Caco-2 (cell line): ENCODE results near the gene AKR1C4. TPM values are rescaled to one million over a fixed set of nuclear protein-coding genes. Genes with fewer than 3 reads are reported as not detected.
"Not testable (repeated sequence)": the region's sequence is repeated elsewhere in the genome, so short reads cannot be mapped to it uniquely, and the experiment has no call there.

Experiments used
- BruUV-seq: library from RNA; stranded (reverse); fragments of 400-500 nt; replicated peaks from 2 replicates; lab custom pipeline; 2021; lab: Mats Ljungman, UMichigan
- CTCF ChIA-PET: fragments of 300-600 bp; sonication (Branson Sonifier 250); formaldehyde crosslinking; loops from one replicate; lab custom pipeline; 2022; ENCODE audit warnings: antibody characterized with exemption; lab: Charles Lee
- POLR2A ChIA-PET: fragments of 300-600 bp; sonication (Branson Sonifier 250); formaldehyde crosslinking; loops from one replicate; lab custom pipeline; 2022; ENCODE audit warnings: antibody characterized with exemption; lab: Charles Lee
- DNase-seq, 2 experiments: peaks; one replicate each; pipeline versions ENCODE4 v3.0.0 to v3.0.0-alpha.2; 2020 to 2022
- H3K27me3 ChIP-seq: replicated peaks from 2 replicates; pipeline ENCODE4 v1.6.0; 2011; ENCODE audit warnings: low read length; ENCODE audit not compliant: control insufficient read depth, insufficient read depth
- H3K36me3 ChIP-seq: 2 replicates; pipeline ENCODE4 v1.5.1; 2011; ENCODE audit warnings: low read length; ENCODE audit not compliant: control insufficient read depth, insufficient read depth
- H3K4me1 ChIP-seq: fragments of 250-450 bp; sonication (Bioruptor Pico); 2 replicates; pipeline ENCODE4 v1.5.1; 2020; ENCODE audit warnings: mild to moderate bottlenecking
- H3K4me3 ChIP-seq: 2 replicates; pipeline ENCODE4 v1.5.1; 2011; ENCODE audit warnings: low read depth, mild to moderate bottlenecking, control low read depth, low read length
- H3K9me3 ChIP-seq: fragments of 250-450 bp; sonication (Bioruptor Pico); 2 replicates; pipeline ENCODE4 v1.5.1; 2020; ENCODE audit warnings: mild to moderate bottlenecking, moderate library complexity
- H3K27ac Mint-ChIP-seq: one replicate; pipeline ENCODE4 v1.8.0; 2022; ENCODE audit warnings: mixed read lengths; ENCODE audit not compliant: unreplicated experiment
- H3K27me3 Mint-ChIP-seq: one replicate; pipeline ENCODE4 v1.8.0; 2022; ENCODE audit warnings: mixed read lengths; ENCODE audit not compliant: insufficient read depth, unreplicated experiment
- H3K36me3 Mint-ChIP-seq: one replicate; pipeline ENCODE4 v1.8.0; 2022; ENCODE audit warnings: mild to moderate bottlenecking, mixed read lengths; ENCODE audit not compliant: insufficient read depth, unreplicated experiment
- H3K4me1 Mint-ChIP-seq: one replicate; pipeline ENCODE4 v1.8.0; 2022; ENCODE audit warnings: low read depth, mixed read lengths; ENCODE audit not compliant: unreplicated experiment
- H3K4me3 Mint-ChIP-seq: one replicate; pipeline ENCODE4 v1.8.0; 2022; ENCODE audit warnings: mild to moderate bottlenecking, moderate library complexity, mixed read lengths; ENCODE audit not compliant: unreplicated experiment
- H3K9me3 Mint-ChIP-seq: one replicate; pipeline ENCODE4 v1.8.0; 2022; ENCODE audit warnings: mixed read lengths; ENCODE audit not compliant: unreplicated experiment
- intact Hi-C: fragments of 100-400 bp; cut with micrococcal nuclease; formaldehyde crosslinking; loops from one replicate; pipeline ENCODE4 v1.10.0; 2022; ENCODE audit not compliant: unreplicated experiment
- total RNA-seq: library from RNA; stranded (reverse); gene quantifications from 2 replicates; pipeline ENCODE4 v1.2.3, GENCODE V29; 2022
- TF ChIP-seq, protein P1 (sequence below), 2 experiments: fragments of 200-600 bp in 1 of 2; IDR thresholded peaks; 1 replicate in 1 of 2; 2 replicates in 1 of 2; pipeline versions ENCODE4 v1.5.1 to v1.8.0; 2011 to 2022; ENCODE audit warnings: antibody characterized with exemption in 1 of 2, control low read depth in 1 of 2, inconsistent platforms in 1 of 2, low read depth in 1 of 2, low read length in 1 of 2, mild to moderate bottlenecking in 1 of 2, moderate library complexity in 1 of 2; ENCODE audit not compliant: insufficient read depth in 1 of 2, severe bottlenecking in 1 of 2, unreplicated experiment in 1 of 2

Gene AKR1C4
- total RNA-seq, 1 experiment from 2014 or later: 0.25 TPM

DNA sequence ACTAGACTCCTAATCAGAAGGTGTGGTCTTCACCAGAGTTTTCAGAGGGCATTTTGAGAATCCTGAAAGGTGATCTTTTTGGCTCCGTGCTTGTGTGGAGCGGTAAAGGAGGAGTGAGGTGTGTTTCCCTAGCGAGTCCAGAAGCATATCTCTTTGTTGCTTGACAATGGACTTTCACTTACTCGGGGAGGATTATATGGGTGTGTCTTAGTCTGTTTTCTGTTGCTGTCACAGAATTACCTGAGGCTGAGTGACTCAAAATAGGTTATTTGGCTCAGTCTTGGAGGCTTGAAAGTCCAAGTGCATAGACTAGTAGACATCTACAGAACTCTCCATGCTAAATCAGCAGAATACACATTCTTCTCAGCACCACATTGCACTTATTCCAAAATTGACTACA lies 57.9 kb downstream of the AKR1C4 start:
- Histone ChIP-seq H3K36me3 (no peaks in the 10 kb centered on the region), H3K27me3 (no peaks in the 10 kb centered on the region), H3K4me1 (no peaks in the 10 kb centered on the region), H3K9me3 (peaks cover 4% of the 10 kb centered on the region; the same call in 1 of the 2 replicates), H3K4me3 (no peak overlapping the region)
- POLR2A ChIA-PET: no interaction called here
- no peak for DNase-seq
- TF ChIP-seq, protein P1, sequence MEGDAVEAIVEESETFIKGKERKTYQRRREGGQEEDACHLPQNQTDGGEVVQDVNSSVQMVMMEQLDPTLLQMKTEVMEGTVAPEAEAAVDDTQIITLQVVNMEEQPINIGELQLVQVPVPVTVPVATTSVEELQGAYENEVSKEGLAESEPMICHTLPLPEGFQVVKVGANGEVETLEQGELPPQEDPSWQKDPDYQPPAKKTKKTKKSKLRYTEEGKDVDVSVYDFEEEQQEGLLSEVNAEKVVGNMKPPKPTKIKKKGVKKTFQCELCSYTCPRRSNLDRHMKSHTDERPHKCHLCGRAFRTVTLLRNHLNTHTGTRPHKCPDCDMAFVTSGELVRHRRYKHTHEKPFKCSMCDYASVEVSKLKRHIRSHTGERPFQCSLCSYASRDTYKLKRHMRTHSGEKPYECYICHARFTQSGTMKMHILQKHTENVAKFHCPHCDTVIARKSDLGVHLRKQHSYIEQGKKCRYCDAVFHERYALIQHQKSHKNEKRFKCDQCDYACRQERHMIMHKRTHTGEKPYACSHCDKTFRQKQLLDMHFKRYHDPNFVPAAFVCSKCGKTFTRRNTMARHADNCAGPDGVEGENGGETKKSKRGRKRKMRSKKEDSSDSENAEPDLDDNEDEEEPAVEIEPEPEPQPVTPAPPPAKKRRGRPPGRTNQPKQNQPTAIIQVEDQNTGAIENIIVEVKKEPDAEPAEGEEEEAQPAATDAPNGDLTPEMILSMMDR (IDR thresholded peaks at IDR 0.05; ENCODE audit: insufficient read depth in 1 of 2, low read depth in 1 of 2, low read length in 1 of 2, severe bottlenecking in 1 of 2, unreplicated experiment in 1 of 2): no peak
- BruUV-seq: no TSS peak
- Mint-ChIP-seq H3K36me3 (no peaks in the 10 kb centered on the region), H3K27ac (no peak overlapping the region), H3K9me3 (peaks cover 9% of the 10 kb centered on the region), H3K27me3 (no peaks in the 10 kb centered on the region), H3K4me3 (no peak overlapping the region), H3K4me1 (no peaks in the 10 kb centered on the region)
- intact Hi-C loops: no loop called here
- CTCF ChIA-PET: no interaction called here

DNA sequence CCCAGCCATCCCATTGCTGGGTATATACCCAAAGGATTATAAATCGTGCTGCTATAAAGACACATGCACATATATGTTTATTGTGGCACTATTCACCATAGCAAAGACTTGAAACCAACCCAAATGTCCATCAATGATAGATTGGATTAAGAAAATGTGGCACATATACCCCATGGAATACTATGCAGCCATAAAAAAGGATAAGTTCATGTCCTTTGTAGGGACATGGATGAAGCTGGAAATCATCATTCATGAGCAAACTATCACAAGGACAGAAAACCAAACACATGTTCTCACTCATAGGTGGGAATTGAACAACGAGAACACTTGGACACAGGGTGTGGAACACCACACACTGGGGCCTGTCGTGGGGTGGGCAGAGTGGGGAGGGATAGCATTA lies 61.1 kb downstream of the AKR1C4 start:
- CTCF ChIA-PET, BruUV-seq, H3K4me3 ChIP-seq, H3K4me3 Mint-ChIP-seq, H3K27me3 Mint-ChIP-seq, H3K27ac Mint-ChIP-seq, H3K36me3 ChIP-seq, H3K9me3 ChIP-seq, H3K4me1 Mint-ChIP-seq, H3K9me3 Mint-ChIP-seq, DNase-seq, H3K36me3 Mint-ChIP-seq, H3K27me3 ChIP-seq, POLR2A ChIA-PET, intact Hi-C loops, H3K4me1 ChIP-seq: not testable (repeated sequence)

DNA sequence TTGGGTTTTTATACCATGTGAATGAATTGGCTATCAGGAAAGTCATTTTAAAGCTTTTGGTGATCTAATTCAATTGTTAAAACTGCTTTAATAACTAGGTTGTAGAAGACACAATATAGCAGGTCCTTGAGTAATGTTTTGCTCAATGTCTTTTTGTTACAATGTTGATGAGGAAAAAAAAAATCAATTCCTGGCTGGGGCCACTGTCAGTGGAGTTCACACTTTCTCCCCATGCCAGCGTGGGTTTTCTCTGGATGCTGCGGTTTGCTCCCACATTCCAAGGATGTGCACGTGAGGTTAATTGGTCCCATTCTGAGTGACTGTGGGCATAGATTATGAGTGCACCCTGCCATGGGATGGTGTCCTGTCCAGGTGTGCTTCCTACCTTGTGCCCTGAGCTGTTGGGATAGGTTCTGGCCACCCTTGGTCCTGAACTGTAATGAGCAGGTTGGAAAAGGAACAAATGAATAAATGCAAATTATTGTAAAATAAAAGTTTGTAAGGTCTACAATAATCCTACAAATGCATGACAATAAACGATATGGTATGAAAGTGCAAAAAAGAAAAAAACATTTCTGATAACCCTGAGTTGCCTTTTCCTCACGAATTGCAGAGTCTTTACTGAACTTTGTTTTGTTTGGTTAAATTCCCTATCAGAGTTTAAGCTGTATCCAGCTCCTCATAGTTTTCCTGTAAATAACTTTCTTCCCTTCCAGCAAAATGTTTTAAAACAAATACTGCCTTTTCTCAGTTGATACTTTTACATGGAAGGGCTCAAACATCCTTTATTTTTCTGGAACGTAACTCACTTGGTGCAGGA lies 62.7 kb downstream of the AKR1C4 start:
- H3K36me3 ChIP-seq: no peaks in the 10 kb centered on the region
- H3K4me1 Mint-ChIP-seq: no peaks in the 10 kb centered on the region
- no peak overlapping the region for H3K27ac Mint-ChIP-seq
- no peaks in the 10 kb centered on the region for H3K36me3 Mint-ChIP-seq
- CTCF ChIA-PET: no interaction called here
- H3K4me3 ChIP-seq: no peak overlapping the region
- DNase-seq: no peak
- POLR2A ChIA-PET: no interaction called here
- H3K27me3 Mint-ChIP-seq: no peaks in the 10 kb centered on the region
- intact Hi-C loops: no loop called here
- no peaks in the 10 kb centered on the region; the same call in 1 of the 2 replicates for H3K9me3 ChIP-seq
- no peak overlapping the region for H3K4me3 Mint-ChIP-seq
- no TSS peak for BruUV-seq
- TF ChIP-seq, protein P1 (IDR thresholded peaks at IDR 0.05; ENCODE audit: insufficient read depth in 1 of 2, low read depth in 1 of 2, low read length in 1 of 2, severe bottlenecking in 1 of 2, unreplicated experiment in 1 of 2): no peak
- H3K4me1 ChIP-seq: no peaks in the 10 kb centered on the region
- H3K9me3 Mint-ChIP-seq: peaks cover 9% of the 10 kb centered on the region
- H3K27me3 ChIP-seq: no peaks in the 10 kb centered on the region
